ENCODE measurements around the gene CCDC88C. TPM values are rescaled to one million over a fixed set of nuclear protein-coding genes. Genes with fewer than 3 reads are reported as not detected.

Gene CCDC88C
- total RNA-seq, 1 experiment from 2014 or later: 21.3 TPM

DNA sequence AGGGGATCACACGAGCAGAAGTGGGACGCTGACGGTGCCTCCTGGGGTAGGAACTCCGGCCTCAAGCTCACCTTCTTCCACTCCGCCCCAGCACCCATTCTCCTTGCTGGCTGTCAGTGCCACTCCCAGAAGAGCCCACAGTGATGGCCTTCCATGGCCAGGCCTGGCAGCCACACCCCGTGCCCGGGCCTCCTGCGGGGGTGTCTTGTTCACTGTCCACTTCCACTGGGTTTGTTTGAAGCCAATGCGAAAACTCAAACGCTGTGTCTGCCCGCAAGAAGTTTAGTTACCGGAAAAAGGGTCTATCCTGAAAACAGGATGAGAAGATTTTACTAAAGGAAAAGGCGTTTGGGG is 38.1 kb downstream of the CCDC88C start:
- CTCF ChIA-PET: no interaction called here
- BruUV-seq (replicated peaks): no TSS peak
- no peak for ATAC-seq
- H3K36me3 ChIP-seq (ENCODE audit: control insufficient read depth, insufficient read depth, low read length): no peaks in the 10 kb centered on the region
- in situ Hi-C loops (cut with HindIII; ENCODE audit: low pct_unique_long_range_greater_than_20kb, low sequenced_read_pairs): no loop called here
- H3K27me3 ChIP-seq (ENCODE audit: control insufficient read depth, insufficient read depth, low read length): no peaks in the 10 kb centered on the region
- peaks cover 18% of the 10 kb centered on the region for H3K4me1 ChIP-seq (ENCODE audit: control insufficient read depth, insufficient read depth, low read length)
- no peak overlapping the region for H3K27ac ChIP-seq (ENCODE audit: low read length)
- H3K4me3 ChIP-seq (ENCODE audit: low read depth in 2 of 2, low read length in 2 of 2): no peak overlapping the region
- no peaks in the 10 kb centered on the region for H3K9me3 ChIP-seq (ENCODE audit: control insufficient read depth, insufficient read depth, low read depth, low read length)
- POLR2A ChIA-PET: no interaction called here
- intact Hi-C loops (cut with micrococcal nuclease; ENCODE audit: unreplicated experiment): no loop called here
- no peak for DNase-seq (ENCODE audit: low read depth, low spot score)
- TF ChIP-seq, protein P1, sequence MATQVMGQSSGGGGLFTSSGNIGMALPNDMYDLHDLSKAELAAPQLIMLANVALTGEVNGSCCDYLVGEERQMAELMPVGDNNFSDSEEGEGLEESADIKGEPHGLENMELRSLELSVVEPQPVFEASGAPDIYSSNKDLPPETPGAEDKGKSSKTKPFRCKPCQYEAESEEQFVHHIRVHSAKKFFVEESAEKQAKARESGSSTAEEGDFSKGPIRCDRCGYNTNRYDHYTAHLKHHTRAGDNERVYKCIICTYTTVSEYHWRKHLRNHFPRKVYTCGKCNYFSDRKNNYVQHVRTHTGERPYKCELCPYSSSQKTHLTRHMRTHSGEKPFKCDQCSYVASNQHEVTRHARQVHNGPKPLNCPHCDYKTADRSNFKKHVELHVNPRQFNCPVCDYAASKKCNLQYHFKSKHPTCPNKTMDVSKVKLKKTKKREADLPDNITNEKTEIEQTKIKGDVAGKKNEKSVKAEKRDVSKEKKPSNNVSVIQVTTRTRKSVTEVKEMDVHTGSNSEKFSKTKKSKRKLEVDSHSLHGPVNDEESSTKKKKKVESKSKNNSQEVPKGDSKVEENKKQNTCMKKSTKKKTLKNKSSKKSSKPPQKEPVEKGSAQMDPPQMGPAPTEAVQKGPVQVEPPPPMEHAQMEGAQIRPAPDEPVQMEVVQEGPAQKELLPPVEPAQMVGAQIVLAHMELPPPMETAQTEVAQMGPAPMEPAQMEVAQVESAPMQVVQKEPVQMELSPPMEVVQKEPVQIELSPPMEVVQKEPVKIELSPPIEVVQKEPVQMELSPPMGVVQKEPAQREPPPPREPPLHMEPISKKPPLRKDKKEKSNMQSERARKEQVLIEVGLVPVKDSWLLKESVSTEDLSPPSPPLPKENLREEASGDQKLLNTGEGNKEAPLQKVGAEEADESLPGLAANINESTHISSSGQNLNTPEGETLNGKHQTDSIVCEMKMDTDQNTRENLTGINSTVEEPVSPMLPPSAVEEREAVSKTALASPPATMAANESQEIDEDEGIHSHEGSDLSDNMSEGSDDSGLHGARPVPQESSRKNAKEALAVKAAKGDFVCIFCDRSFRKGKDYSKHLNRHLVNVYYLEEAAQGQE (IDR thresholded peaks at IDR 0.05; ENCODE audit: insufficient read depth in 1 of 2, low read depth in 2 of 2, low read length in 1 of 2): no peak
- TF ChIP-seq POLR2AphosphoS5 (IDR thresholded peaks at IDR 0.05; ENCODE audit: low read depth, low read length) (no peak), SIN3A (IDR thresholded peaks at IDR 0.05; ENCODE audit: borderline replicate concordance, insufficient read depth, low read depth, low read length) (no peak)
- TF ChIP-seq, protein P2, sequence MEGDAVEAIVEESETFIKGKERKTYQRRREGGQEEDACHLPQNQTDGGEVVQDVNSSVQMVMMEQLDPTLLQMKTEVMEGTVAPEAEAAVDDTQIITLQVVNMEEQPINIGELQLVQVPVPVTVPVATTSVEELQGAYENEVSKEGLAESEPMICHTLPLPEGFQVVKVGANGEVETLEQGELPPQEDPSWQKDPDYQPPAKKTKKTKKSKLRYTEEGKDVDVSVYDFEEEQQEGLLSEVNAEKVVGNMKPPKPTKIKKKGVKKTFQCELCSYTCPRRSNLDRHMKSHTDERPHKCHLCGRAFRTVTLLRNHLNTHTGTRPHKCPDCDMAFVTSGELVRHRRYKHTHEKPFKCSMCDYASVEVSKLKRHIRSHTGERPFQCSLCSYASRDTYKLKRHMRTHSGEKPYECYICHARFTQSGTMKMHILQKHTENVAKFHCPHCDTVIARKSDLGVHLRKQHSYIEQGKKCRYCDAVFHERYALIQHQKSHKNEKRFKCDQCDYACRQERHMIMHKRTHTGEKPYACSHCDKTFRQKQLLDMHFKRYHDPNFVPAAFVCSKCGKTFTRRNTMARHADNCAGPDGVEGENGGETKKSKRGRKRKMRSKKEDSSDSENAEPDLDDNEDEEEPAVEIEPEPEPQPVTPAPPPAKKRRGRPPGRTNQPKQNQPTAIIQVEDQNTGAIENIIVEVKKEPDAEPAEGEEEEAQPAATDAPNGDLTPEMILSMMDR (IDR thresholded peaks at IDR 0.05): no peak

DNA sequence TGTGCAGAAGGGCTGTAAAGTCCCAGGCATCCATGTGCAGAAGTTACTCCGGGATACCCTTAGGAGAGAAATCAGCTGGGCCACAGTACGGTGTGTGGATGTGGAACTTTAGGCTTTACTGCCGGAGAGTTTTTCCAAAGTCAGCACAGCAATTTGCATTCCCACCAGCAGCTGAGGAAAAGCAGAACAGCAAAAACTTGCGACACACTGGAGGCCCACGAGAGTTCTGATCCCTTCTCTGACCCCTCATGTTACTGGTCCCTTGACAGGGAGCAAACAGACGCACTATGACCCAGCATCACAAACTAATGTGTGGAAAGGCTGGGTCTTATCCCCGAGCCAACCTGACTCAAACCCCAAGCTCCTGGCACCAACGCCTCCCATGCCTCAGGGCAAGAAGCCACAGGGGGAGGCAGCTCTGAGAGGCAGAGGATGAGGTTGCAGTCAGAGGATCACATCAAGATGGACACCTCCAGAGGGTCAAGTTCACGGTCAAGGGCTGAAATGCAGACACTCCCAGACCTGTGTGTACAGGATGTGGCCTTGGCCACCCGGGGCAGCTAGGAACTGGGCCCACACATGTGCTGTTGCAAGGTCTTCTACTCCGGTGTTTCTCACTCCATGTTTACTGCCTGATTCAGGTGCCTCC is 38.6 kb downstream of the CCDC88C start:
- Histone ChIP-seq H3K4me1 (ENCODE audit: control insufficient read depth, insufficient read depth, low read length) (peaks cover 23% of the 10 kb centered on the region), H3K27me3 (ENCODE audit: control insufficient read depth, insufficient read depth, low read length) (no peaks in the 10 kb centered on the region), H3K36me3 (ENCODE audit: control insufficient read depth, insufficient read depth, low read length) (no peaks in the 10 kb centered on the region), H3K9me3 (ENCODE audit: control insufficient read depth, insufficient read depth, low read depth, low read length) (no peaks in the 10 kb centered on the region), H3K27ac (ENCODE audit: low read length) (no peak overlapping the region), H3K4me3 (ENCODE audit: low read depth in 2 of 2, low read length in 2 of 2) (no peak overlapping the region)
- in situ Hi-C loops (cut with HindIII; ENCODE audit: low pct_unique_long_range_greater_than_20kb, low sequenced_read_pairs): no loop called here
- TF ChIP-seq, protein P1 (IDR thresholded peaks at IDR 0.05; ENCODE audit: insufficient read depth in 1 of 2, low read depth in 2 of 2, low read length in 1 of 2): no peak
- TF ChIP-seq POLR2AphosphoS5 (IDR thresholded peaks at IDR 0.05; ENCODE audit: low read depth, low read length) (no peak), SIN3A (IDR thresholded peaks at IDR 0.05; ENCODE audit: borderline replicate concordance, insufficient read depth, low read depth, low read length) (no peak), TCF7L2 (IDR thresholded peaks at IDR 0.05; ENCODE audit: low read depth, low read length) (no peak)
- TF ChIP-seq, protein P2 (IDR thresholded peaks at IDR 0.05): no peak
- ChIA-PET CTCF (no interaction called here), POLR2A (no interaction called here)
- no TSS peak for BruUV-seq (replicated peaks)
- intact Hi-C loops (cut with micrococcal nuclease; ENCODE audit: unreplicated experiment): no loop called here
- no peak for DNase-seq (ENCODE audit: low read depth, low spot score)
- no peak for ATAC-seq
